HT-29 (cell line): ENCODE measurements around the gene ZNF22. TPM values are rescaled to one million over a fixed set of nuclear protein-coding genes. Genes with fewer than 3 reads are reported as not detected.
"Not testable (repeated sequence)": the region's sequence is repeated elsewhere in the genome, so short reads cannot be mapped to it uniquely, and the experiment has no call there.

Experiments
- DNase-seq: peaks from one replicate; pipeline ENCODE4 v3.0.0-alpha.2; 2015; ENCODE audit warnings: low spot score
- total RNA-seq: library from RNA; depleted of rRNA; stranded (reverse); fragments of >200 nt; shearing (Covaris generic); gene quantifications from 2 replicates; pipeline ENCODE4 v1.2.3, GENCODE V29; 2014; rRNA removed

The ZNF22 gene
- total RNA-seq, 1 experiment from 2014 or later, result 11.7 TPM

GRCh38 chr10:45008524-45009161, 7.9 kb downstream of the ZNF22 start:
- peak; percentile 92 for DNase-seq

- DNase-seq, result not testable (repeated sequence)
Measured at GRCh38 chr10:45014557-45014956, 13.8 kb downstream of the ZNF22 start.

- no peak for DNase-seq
Measured at GRCh38 chr10:45015590-45015989, 14.9 kb downstream of the ZNF22 start.

- no peak for DNase-seq
Measured at GRCh38 chr10:45023426-45023825, 22.7 kb downstream of the ZNF22 start.

- no peak for DNase-seq
Measured at GRCh38 chr10:45034301-45034700, 33.6 kb downstream of the ZNF22 start.

- no peak for DNase-seq
Measured at GRCh38 chr10:45035673-45036072, 35.0 kb downstream of the ZNF22 start.

- no peak for DNase-seq
Measured at GRCh38 chr10:45040921-45041542, 40.3 kb downstream of the ZNF22 start.

- DNase-seq, result no peak
Measured at GRCh38 chr10:45044290-45044689, 43.6 kb downstream of the ZNF22 start.

GRCh38 chr10:45050551-45051235, 50.0 kb downstream of the ZNF22 start:
- no peak for DNase-seq

- no peak for DNase-seq
Measured at GRCh38 chr10:45052700-45053099, 52.0 kb downstream of the ZNF22 start.

- DNase-seq, result no peak
Measured at GRCh38 chr10:45053569-45054100, 52.9 kb downstream of the ZNF22 start.

Other genes starting within 250 kb of the ZNF22 start
- gene TMEM72, start 89.6 kb upstream of the ZNF22 start, total RNA-seq, result not detected in 2 replicates
- 1.2 and 2.7 TPM in 2 replicates for gene RASSF4, start 41.1 kb upstream of the ZNF22 start, total RNA-seq
- gene DEPP1, start 22.1 kb upstream of the ZNF22 start, total RNA-seq, result 67.2 and 68.3 TPM in 2 replicates